Stimulated activated CD4-positive, alpha-beta T cell treated with anti-CD3 and anti-CD28 coated beads, Interleukin-1b, Interleukin-23, amount 100 ng/mL, for 48 hours (primary cell): ENCODE results near the gene KCNH2.
A peak's percentile ranks its signal among the peaks of the same experiment; 100 is the strongest.

Source experiments
- DNase-seq: peaks from one replicate; pipeline ENCODE4 v3.0.0-alpha.2; 2020

The KCNH2 gene

DNA sequence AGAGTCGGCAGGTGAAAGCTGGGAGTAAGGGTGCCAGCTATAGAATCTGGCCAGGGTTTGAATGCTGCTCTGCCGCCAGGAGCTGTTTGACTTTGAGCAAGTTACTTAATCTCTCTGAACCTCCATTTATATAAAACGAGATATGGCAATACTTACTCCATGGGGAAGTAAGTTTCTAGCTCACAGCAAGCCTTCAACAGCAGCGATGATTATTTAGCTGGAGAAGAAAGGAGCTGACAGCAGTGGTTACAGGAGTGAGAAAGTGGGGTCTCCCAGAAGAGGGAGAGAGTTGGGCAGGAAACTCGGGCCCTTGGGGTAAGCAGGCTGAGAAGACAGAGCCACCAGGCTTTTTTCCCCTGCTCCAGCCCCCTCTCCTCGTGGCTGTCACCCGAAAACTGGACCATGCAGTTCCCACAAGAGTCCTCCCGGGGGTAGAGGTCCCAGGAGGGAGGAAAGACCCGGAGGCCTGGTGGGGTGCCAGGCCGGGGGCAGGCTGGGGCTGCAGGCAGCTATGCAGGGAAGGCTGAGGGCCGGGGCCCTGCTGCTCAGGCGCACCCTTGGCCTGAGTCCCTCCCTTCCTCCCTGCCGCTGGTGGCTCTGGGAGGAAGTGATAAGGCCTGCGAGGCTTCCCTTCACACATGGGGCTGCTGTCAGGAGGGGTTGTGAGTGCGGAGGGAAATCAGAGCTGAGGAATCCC lies 16.2 kb upstream of the KCNH2 start:
- DNase-seq: no peak

- DNase-seq: no peak
Measured at GRCh38 chr7:150993511-150993910, 15.4 kb upstream of the KCNH2 start.

DNA sequence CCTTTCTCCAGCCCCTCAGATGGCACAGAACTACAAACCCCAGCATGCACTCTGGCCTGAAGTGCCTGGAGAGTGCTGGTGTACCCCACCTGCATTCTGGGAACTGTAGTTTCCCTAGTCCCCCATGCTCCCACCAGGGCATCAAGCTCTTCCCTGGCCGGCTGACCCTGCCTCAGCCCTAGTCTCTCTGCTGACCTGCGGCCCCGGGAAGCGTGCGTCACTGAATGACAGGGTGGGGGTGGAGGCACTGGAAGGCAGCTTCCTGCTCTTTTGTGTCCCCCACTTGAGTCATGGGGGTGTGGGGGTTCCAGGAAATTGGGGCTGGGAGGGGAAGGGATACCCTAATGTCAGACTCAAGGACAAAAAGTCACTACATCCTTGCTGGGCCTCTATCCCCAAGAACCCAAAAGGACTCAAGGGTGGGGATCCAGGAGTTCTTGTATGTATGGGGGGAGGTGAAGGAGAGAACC lies 14.7 kb upstream of the KCNH2 start:
- DNase-seq: no peak

GRCh38 chr7:150992051-150992640 lies 14.0 kb upstream of the KCNH2 start:
- no peak for DNase-seq

GRCh38 chr7:150990416-150991186 lies 12.5 kb upstream of the KCNH2 start, which contains the start of gene NOS3:
Gene NOS3, plus strand, starts transcription at chr7:150991017. Its CDS starts 2,787 bp downstream, at chr7:150993804.
- DNase-seq: no peak

GRCh38 chr7:150989456-150989855 lies 11.3 kb upstream of the KCNH2 start:
- DNase-seq: no peak

DNA sequence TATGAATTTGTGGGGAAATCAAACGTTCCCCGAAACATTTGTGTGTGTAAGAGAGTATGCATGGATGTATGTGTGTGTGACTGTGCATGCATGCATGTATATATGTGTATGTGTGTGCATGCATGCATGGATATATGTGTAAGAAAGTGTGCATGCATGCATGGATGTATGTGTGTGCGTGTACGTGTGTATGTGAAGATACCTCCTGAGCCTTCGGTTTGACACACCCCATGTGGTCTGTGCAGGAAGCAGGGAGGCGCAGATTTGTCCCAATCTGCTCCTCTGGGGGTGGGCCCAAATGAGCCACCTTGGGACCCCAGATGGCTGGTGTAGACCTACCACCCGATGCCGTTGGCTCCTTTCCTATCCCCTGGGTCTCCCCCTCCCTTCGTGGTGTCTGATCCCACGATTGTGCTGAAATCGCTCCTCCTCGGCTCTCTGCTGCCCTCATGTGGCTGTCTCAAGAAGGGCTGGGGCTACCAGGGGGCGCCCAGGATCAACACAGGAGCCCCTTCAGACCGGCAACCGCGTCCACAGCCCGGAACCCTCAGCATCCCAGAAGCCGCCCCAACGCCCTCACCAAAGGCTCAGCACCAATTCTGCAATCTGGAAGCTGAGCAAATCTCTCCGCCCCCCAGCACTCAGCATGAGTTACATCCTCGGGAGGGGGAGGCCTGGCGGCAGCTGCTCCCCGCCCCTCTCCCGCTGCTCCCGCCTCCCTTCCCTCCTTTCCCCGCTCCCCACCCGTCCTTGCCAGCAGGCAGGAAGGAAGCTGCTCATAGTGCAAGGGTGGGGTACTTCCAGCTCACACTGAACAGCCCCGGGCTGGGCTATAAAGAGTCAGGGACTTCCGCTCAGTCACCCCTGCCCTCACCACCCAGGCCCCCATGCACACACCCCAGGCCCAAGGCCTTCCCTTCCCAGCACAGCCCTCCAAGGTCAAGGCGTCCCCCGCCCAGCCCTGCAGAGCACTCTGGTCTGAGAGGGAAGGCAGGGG lies 10.4 kb upstream of the KCNH2 start:
- peak; percentile 70 for DNase-seq

- no peak for DNase-seq
Measured at GRCh38 chr7:150986556-150986955, 8.4 kb upstream of the KCNH2 start.

DNA sequence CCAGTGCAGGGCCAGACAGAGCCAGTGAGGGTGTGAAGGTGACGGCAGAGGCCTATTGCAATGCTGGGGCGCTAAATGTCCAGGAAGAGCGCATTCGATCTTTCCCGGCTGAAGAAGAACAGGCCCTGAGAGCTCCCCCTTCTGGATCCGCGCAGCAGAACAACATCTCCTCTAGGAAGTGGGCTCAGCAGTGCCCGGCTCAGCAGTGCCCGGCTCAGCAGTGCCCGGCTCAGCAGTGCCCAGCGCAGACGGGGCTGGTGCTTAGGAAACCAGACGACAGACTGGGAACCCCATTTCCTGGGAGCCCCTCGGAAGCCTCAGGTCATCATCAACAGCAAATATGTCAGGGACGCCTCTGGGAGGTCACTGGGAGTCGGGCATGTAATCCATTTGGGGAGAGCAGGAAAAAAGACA lies 8.0 kb upstream of the KCNH2 start:
- peak; percentile 48 for DNase-seq

- no peak for DNase-seq
Measured at GRCh38 chr7:150983893-150984368, 5.8 kb upstream of the KCNH2 start.

GRCh38 chr7:150982351-150982750 lies 4.2 kb upstream of the KCNH2 start:
- DNase-seq: no peak

DNA sequence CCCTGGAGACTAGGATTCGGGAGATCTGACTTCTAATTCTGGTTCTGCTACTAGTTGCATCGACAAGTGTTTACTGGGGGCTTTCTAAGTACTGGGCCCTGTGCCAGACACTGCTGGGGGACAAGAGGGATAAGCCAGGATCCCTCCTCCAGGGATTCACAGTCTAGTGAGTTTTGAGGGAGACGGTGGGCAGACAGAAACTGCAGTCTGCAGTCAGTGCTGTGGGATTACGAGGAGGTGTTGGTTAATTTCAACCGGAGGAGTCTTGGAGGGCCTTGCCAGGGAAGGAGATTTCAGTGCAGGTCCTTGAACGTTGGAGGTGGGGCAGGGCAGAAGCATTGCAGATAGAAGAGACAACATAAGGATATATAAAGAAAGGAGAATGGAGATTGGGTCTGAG lies 3.5 kb upstream of the KCNH2 start:
- DNase-seq: no peak

DNA sequence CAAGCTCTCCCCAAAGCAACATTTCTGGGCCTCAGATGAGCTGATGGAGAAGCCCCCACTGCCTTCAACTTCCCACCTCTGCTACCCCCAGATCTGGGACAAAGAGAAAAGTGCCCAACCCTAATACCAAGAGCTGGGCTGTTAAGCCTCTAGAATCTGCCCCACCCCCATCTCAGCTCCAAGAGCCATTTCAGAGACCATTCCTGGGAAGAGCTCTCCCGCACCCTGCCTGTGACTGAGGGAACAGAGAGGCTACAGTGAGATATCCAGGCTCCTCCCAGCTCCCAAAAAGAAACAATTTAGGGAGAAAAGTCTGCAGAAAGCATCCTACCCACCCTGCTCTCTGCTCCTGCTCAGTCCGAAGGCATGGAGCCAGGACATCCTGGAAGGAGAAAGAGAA lies 2.5 kb upstream of the KCNH2 start:
- no peak for DNase-seq

DNA sequence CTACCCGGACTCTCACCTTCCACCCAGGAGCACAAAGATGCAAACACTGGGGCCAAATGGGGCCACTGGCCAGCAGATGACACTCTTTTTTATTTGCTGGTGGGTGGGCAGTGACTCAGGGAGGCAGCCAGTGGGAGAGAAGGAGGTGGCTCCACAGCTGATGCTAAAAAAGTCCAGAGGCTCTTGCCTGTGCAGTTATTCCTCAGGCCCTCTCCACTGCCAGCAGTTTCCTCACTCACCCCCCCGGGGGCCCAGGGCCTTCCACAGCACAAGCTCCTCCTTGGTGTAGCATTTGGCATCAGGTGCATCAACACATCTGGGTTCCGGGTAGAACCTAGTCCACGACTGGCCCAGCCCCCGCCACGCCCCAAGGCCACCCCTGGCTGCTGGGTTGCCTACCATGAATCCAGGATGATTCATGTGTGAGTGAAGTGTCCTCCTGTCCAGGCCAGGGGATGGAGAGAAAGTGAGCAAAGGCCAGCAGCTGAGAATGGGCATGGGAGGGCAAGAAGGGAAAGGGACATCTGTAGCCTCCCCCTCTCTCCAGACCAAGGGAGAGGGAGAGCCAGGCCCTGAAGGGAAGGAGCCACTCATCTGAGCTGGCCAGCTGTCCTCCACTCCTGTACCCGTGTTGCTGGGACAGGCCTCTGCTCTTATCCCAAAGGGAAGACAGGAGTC lies 1.7 kb upstream of the KCNH2 start:
- no peak for DNase-seq

DNA sequence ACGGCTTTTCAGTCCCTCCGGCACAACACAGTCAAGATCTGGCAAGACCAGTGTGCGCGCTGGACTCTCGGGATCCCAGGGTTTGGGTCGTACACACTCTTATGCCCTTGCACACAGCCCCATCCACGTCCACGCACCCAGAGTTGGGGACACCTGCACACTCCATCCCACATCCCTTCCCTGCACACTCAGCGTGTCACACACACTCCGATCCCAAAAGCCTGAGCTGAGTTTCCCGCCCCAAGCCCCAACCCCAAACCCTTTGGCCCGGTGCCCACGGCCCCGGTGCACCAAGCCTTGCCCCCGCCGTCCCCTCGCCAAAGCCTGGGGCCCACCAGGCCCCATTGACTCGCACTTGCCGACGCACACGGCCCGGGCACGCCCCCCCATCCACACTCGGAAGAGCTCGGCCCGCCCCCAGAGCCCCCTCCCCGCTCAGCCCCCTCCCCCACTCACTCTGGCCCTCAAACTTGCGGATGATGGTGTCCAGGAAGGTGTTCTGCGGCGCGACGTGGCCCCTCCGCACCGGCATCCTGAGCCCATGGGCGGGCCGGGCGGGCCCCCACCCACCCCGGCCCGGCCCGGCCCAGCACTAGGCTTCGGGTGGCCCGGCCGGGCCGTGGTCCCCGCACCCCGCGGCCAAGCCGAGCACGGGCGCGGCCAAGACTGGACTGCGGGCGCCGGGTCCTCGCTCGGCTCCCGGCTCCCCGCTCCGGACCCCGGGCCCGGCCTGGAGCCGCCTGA lies 567 bp downstream of the KCNH2 start:
- no peak for DNase-seq

GRCh38 chr7:150976529-150977381 lies 1.4 kb downstream of the KCNH2 start:
- DNase-seq: no peak

- no peak for DNase-seq
Measured at GRCh38 chr7:150975536-150976319, 2.4 kb downstream of the KCNH2 start.

- DNase-seq: peak; percentile 71
Measured at GRCh38 chr7:150974468-150975391, 3.4 kb downstream of the KCNH2 start.
